Ishikawa (cell line): ENCODE data around the gene INTS6.

Experiments used
- CEBPB ChIP-seq: IDR thresholded peaks from 2 replicates; pipeline ENCODE4 v1.6.1; 2012
- CREB1 ChIP-seq: IDR thresholded peaks from 2 replicates; pipeline ENCODE4 v1.6.1; 2012; ENCODE audit warnings: low read depth
- EGR1 ChIP-seq: IDR thresholded peaks from 2 replicates; pipeline ENCODE4 v1.6.1; 2012
- EP300 ChIP-seq: IDR thresholded peaks from 2 replicates; pipeline ENCODE4 v1.6.1; 2012; ENCODE audit warnings: borderline replicate concordance
- FOXM1 ChIP-seq: IDR thresholded peaks from 2 replicates; pipeline ENCODE4 v1.6.1; 2012; ENCODE audit warnings: low read depth, borderline replicate concordance
- MAX ChIP-seq: IDR thresholded peaks from 2 replicates; pipeline ENCODE4 v1.6.1; 2012
- NFIC ChIP-seq: IDR thresholded peaks from 2 replicates; pipeline ENCODE4 v1.6.1; 2012
- RAD21 ChIP-seq: IDR thresholded peaks from 2 replicates; pipeline ENCODE4 v1.6.1; 2012; ENCODE audit warnings: low read depth
- REST ChIP-seq: IDR thresholded peaks from 2 replicates; pipeline ENCODE4 v1.6.1; 2012; ENCODE audit warnings: low read depth, mild to moderate bottlenecking
- TAF1 ChIP-seq: IDR thresholded peaks from 2 replicates; pipeline ENCODE4 v1.6.1; 2012; ENCODE audit warnings: low read depth, mild to moderate bottlenecking
- TCF12 ChIP-seq: IDR thresholded peaks from 2 replicates; pipeline ENCODE4 v1.6.1; 2012; ENCODE audit warnings: low read depth
- USF1 ChIP-seq: IDR thresholded peaks from 2 replicates; pipeline ENCODE4 v1.6.1; 2012
- YY1 ChIP-seq: IDR thresholded peaks from 2 replicates; pipeline ENCODE4 v1.6.1; 2012; ENCODE audit warnings: low read depth
- ZBTB7A ChIP-seq: IDR thresholded peaks from 2 replicates; pipeline ENCODE4 v1.6.1; 2012; ENCODE audit warnings: low read depth

DNA sequence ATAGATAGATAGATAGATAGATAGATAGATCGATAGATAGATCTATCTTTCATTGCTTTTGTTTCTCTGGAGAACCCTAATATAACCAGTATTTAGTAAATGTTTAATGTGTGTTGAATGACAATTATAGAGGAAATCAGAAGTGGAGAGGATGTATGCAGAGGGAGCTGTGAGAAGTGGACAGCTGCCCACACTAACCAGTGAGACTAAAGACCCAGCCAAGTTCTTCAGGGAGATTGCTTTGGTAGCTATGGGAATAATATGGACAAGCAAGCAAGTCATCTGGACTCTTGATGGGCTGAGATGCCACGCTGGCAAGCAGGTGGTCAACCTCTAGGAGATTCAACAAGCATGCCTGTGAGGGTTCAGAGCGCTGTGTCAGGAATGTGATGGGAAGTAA, 14.9 kb upstream of the INTS6 start:
- TF ChIP-seq CREB1 (no peak), MAX (no peak), EP300 (no peak), TAF1 (no peak), YY1 (no peak), REST (no peak), FOXM1 (no peak), TCF12 (no peak), RAD21 (no peak), EGR1 (no peak), CEBPB (no peak), NFIC (no peak), USF1 (no peak), ZBTB7A (no peak)
